H54 (cell line): ENCODE data around the gene PPP6R1.

Experiments
- DNase-seq: peaks from one replicate; pipeline ENCODE4 v3.0.0; 2011; ENCODE audit warnings: low spot score, mixed read lengths; ENCODE audit not compliant: insufficient read length
- FAIRE-seq: peaks from 3 replicates; lab custom pipeline; 2011; peaks lifted over from hg19 to GRCh38; lab: Jason Lieb, UNC
- POLR2A ChIP-seq: IDR thresholded peaks from 2 replicates; pipeline ENCODE4 v1.6.1; 2011; ENCODE audit warnings: low read depth, mild to moderate bottlenecking, low read length

Gene PPP6R1

DNA sequence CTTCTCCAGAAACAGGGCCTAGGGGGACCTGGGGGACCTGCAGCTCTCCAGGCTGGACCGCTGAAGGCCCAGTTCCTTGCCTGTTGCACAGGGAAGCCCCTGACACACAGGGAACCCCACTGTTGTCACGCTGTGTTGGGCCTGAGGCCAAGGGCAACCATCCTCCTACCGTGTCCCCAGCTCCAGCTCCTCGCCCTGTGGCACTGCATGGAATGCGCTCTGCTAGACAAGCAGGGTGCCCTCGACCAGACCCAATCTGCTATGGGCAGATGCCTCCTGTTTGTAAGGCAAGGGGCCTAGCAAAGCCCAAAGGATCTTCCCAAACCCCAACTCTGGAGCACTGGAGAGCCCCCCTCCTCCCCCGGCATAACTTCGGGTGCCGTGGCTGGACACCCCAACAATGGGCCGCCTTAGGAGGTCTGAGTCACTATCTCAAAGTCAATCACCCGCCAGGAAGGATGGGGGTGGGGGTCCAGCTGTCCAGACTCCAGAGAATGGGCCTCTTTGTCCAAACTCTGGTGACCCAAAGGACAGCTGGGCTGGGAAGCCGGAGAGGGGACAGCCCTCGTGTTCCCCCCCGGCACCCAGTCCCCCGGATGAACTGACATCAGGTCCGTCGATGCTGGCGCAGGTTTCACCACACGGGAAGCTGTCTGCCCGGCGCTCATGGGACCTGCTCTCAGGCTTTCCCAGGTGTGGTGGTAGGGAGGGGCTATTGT is 28.7 kb upstream of the PPP6R1 start:
- TF ChIP-seq POLR2A = no peak
- FAIRE-seq (no peak), DNase-seq (no peak)

DNA sequence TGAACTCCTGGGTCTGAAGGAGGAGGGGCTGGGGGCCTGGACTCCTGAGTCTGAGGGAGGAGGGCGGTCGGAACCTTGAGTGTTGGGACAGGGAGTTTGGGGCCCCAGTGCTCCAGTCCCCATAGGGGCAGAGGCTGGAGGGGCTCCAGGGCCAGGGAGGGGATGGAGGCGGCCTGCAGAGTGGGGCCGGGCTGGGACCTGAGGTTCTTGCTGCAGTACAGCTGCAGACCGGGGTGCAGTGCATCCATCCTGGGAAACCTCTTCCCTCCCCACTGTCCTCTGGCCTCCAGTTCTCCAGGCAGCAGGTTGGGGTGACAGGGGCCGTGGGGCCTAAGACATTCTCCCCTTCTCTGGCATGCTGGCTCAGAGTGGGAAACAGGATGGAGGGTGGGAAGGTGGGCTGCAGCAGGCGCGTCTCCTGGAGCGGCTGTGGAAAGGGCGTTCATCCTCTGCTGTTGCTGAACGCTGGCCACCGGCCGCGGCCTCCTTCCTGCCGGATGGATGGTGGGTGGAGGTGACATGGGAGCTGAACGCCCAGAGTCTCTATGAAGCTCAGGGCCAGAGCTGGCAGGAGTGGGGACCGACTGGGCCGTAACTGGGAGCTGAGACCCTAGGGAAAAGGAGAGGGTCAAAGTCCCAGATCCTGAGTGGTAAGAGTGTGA is 26.5 kb upstream of the PPP6R1 start:
- DNase-seq (no peak), FAIRE-seq (no peak)
- no peak for TF ChIP-seq POLR2A

DNA sequence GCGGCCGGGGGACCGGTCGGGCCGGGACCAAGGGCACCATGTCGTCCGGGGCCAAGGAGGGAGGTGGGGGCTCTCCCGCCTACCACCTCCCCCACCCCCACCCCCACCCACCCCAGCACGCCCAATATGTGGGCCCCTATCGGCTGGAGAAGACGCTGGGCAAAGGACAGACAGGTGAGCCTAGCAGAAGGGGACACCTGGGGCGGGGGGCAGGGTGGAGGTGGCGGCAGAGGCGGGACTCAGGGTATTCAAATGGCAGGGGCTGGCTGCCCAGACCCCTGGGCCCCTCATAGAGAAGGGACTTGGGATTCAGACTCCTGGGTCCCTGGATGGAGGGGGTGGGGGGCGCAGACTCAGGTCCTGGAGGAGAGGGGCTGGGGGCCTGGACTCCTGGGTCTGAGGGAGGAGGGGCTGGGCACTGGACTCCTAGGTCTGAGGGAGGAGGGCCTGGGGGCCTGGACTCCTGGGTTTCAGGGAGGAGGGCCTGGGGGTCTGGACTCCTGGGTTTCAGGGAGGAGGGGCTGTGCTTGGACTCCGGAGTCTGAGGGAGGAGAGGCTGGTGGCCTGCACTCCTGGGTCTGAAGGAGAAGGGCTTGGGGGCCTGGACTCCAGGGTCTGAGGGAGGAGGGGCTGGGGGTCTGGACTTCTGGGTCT is 25.7 kb upstream of the PPP6R1 start:
- DNase-seq = no peak
- no peak for FAIRE-seq

DNA sequence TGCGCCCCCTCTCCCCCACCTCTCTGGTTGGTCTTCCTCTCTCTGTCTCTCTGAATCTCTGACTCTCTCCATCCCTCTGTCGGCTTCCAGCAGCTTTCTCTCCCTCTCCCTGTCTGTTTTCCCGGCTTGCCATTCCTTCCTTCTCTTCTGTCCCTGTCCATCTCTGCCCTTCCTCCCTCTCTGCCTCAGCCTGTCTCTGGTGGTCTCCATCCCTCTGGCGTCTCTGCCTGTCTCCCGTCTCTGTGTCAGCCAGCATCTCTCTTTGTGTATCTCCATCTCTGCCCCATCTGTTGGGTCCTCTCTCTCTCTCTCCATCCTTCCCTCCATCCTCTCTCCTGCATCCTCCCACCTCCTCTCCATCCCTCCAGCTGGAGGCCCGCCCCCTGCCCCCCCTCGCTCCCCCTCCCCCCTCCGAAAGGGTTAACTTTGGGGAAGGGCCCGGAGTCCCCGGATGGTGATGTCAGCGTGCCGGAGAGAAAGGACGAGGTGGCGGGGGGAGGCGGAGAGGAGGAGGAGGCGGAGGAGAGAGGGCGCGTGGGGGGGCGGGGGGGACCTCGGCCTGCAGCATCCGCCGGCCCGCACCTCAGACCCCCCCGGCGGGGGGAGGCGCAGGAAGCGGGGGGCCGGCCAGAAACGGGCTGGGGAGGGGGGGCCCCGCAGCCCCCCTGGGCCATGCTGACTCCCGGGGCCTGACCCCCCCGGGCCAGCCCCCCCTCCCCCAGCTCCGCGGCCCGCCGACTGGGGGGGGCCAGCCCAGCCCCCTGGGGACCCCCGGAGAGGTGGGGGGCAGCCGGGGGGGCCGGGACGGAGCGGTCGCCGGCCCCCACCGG is 24.9 kb upstream of the PPP6R1 start, which contains the start of gene BRSK1:
Gene BRSK1 (plus strand): TSS at position 450 of the 830 bp plus-strand sequence. CDS start 446 bp downstream, outside the sequence.
- TF ChIP-seq POLR2A = 0 out of 2 replicates have a peak, but pooled peaks have one; percentile 22
- FAIRE-seq = no peak
- peak; percentile 93 for DNase-seq

More for the DNA sequence above, 25.7 kb upstream of the PPP6R1 start:
- no peak for TF ChIP-seq POLR2A

DNA sequence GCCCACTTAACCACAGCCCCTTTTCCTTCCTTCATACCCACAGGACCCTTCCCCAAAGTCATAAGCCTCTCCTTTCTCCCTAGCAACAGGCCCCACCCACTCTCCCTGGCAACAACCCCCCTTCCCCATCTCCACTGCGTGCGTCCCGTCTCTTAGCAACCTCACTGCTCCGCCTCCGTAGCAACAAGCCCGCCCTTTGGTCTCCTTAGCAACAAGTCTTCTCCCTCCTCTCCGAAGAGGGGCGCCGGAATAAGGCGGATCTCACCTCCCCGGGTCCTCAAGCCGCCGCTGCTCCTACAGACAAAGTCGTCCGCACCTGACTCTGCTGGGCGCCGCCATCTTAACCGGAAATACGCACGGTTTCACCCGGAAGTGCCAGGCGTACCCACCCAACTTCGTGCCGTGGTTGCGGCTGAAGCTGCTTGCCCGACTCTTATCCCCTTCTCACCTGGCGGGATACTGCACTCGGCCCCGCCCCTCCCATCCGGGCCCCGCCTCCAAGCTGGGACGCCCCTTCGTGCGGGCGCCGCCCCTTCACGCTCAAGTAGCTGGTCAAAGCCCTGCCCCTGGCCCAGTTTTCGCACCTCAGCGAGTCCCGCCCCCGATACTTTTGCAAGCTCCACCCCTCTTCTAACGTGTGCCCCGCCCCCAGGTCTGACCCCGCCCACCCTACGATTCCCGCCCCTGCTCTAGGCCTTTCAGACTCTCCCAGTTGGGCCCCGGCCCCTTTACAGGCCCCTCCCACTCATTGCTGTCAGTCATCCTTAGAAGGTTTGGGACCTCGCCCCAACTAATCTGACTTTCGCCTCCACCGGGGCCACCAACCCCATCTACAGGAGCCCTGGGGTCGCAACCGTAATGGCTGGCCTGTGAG is 21.2 kb upstream of the PPP6R1 start, which contains the start of gene HSPBP1:
Gene HSPBP1 (minus strand): TSS at position 341 of the 874 bp plus-strand sequence. CDS start 502 bp downstream, outside the sequence.
- peak; percentile 58; the same call in 1 of the 2 replicates for TF ChIP-seq POLR2A
- FAIRE-seq = peak; percentile 45
- peak; percentile 99 for DNase-seq

DNA sequence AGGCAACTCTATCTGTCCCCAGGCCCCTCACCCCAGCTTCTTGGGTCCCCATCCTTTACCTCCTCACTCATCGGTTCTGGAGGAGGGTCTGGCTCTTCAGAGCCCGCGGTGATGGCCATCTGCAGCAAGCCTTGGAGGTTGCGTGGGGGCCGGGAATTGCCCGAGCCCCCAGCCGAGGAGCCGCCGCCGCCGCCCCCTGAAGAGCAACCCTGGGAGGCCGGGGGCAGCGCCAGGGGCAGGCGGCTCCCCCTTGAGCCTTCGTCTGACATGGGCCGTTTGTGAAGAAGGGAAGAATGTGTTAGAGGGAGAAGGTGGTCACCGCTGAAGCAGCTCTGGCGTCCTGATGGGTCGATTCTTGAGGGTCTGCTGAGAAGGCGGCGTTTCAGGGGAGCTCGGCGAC is 20.5 kb upstream of the PPP6R1 start:
- DNase-seq = no peak
- FAIRE-seq = no peak
- no peak for TF ChIP-seq POLR2A

DNA sequence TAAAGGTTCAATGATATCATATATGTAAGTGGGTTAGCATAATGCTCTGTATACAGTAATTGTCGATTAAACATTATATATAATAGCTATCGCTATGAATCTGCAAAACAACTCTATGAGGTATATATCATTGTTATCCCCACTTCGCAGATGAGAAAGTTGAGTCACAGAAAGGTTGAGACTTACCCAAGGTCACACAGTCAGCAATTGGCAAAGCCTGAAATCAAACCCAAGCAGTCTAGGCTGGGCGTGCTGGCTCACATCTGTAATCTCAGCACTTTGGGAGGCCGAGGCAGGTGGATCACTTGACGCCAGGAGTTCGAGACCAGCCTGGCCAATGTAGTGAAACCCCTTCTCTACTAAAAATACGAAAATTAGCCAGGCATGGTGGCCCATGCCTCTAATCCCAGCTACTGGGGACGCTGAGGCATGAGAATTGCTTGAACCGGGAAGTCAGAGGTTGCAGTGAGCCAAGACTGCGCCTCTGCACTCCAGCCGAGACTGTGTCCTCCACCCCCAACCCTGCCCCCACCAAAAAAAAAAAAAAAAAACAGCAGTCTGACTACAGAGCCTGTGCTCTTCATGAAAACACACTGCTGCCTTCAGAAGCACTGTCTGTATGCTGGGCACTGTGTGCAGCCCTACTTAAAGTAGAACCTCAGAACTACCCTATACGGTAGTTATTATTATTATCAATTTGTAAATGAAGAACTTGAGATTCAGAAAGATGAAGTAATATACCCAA is 19.7 kb upstream of the PPP6R1 start:
- no peak for TF ChIP-seq POLR2A
- no peak for FAIRE-seq
- DNase-seq = no peak

DNA sequence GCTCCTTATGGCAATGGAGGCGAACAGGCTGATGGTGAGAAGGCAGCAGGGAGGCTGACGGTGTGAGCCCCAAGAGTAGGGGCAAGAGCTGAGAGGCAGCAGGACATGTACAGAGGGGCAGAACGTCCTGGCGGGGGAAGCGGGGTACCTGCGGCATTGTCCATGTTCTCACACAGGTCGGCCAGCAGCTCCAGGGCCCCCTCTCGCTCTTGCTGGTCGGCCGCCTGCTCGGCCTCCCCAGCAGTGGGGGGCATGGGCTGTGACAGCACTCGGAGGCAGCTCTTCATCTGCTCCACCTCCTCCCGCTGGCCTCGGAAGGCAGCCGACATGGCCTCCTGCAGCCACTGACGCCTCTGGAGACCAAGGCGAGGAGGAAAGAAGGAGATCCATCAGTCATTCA is 18.7 kb upstream of the PPP6R1 start:
- FAIRE-seq (no peak), DNase-seq (no peak)
- no peak for TF ChIP-seq POLR2A

DNA sequence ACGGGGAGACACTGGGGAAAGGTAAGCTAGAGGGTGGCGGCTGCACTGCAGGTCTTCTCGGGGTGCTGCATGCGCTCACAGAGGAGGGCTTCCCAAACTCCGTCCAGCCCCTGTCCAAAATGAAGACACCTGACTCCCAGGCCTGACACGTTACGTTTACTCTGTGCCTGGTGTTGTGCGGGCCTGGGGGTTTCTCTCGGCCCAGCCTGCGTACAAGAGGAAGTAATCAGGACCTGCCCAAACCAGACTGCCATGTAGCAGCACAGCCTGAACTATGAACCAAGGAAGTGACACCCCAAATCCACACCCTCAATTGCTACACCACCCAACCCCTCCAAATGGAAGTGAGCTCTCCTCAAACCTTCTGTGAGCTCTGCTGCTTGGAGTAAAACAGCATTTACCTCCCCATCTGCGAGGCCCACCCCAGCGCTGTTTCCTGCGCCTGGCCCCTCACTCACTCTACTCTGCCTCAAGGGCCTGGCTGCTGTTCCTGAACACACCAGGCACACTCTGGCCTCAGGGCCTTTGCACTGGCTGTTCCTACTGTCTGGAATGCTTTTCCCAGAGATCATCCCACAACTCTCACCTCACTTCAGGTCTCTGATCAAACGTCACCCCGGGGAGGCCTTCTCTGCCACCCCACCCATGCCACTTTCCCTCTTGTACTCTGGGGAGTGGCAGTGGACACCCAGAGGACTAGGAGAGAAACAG is 18.1 kb upstream of the PPP6R1 start:
- DNase-seq = no peak
- no peak for FAIRE-seq

DNA sequence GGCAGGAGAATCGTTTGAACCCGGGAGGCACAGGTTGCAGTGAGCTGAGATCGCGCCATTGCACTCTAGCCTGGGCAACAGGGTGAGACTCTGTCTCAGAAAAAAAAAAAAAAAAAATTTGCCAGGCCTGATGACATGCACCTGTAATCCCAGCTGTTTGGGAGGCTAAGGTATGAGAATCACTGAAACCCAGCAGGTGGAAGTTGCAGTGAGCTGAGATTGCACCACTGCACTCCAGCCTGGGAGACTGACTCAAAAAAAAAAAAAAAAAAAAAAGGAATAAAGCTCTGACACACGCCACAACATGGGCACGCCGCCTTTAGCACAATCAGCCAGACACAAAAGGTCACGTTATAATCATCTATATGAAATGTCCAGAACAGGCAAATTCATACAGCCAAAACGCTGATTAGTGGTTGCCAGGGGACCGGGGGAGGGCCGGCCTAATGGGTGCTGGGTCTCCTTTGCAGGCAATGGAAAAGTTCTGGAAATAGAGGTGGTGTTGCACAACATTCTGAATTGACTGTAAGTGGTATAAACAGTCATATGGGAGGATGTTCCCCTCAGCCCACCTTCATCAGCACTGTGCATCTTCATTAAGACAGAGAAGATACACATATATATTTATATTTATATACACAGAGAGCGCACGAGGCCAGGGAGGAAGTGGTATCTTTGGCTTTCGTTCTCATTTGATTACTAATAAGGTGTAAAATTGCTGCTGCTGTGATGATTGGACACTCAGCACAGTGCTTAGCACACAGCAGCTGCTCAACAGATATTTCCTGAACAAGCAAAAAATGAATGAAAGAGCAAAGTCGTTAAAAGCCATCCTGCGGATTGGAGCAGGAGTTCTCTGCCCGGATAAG is 17.3 kb upstream of the PPP6R1 start:
- no peak for TF ChIP-seq POLR2A
- DNase-seq (no peak), FAIRE-seq (no peak)

More for the DNA sequence above, 18.1 kb upstream of the PPP6R1 start:
- no peak for TF ChIP-seq POLR2A
